Endothelial cell of umbilical vein (primary cell): ENCODE results near the gene A3GALT2.

Experiments
- CTCF ChIP-seq, 2 donors: IDR thresholded peaks; 1 replicate in 1 of 2; 2 replicates in 1 of 2; pipeline ENCODE4 v1.5.1; 2011; ENCODE audit warnings: low read length in 2 of 2, mild to moderate bottlenecking in 2 of 2, moderate library complexity in 2 of 2, control low read depth in 1 of 2, inconsistent platforms in 1 of 2, low read depth in 1 of 2; ENCODE audit not compliant: insufficient read depth in 1 of 2; ENCODE audit errors: extremely low read depth in 1 of 2
- EZH2 ChIP-seq: IDR thresholded peaks from 2 replicates; pipeline ENCODE4 v1.6.1; 2012; ENCODE audit warnings: borderline replicate concordance, low read depth, mild to moderate bottlenecking, moderate library complexity, low read length, inconsistent platforms; ENCODE audit not compliant: severe bottlenecking
- FOS ChIP-seq: IDR thresholded peaks from 2 replicates; pipeline ENCODE4 v1.6.1; 2011; ENCODE audit warnings: mild to moderate bottlenecking, low read length, moderate library complexity, borderline replicate concordance; ENCODE audit not compliant: insufficient read depth
- MYC ChIP-seq: IDR thresholded peaks from one replicate; pipeline ENCODE4 v1.6.1; 2011; ENCODE audit warnings: mild to moderate bottlenecking, low read depth, low read length
- POLR2A ChIP-seq: IDR thresholded peaks from 2 replicates; pipeline ENCODE4 v1.6.1; 2012; ENCODE audit warnings: low read depth, mild to moderate bottlenecking, control low read depth, low read length
- POLR2AphosphoS5 ChIP-seq: IDR thresholded peaks from 2 replicates; pipeline ENCODE4 v1.6.1; 2012; ENCODE audit warnings: low read depth, mild to moderate bottlenecking, control low read depth, low read length, moderate library complexity; ENCODE audit not compliant: insufficient read depth

- TF ChIP-seq CTCF (IDR thresholded peaks at IDR 0.05; ENCODE audit: extremely low read depth in 1 of 2, insufficient read depth in 1 of 2, low read depth in 1 of 2, low read length in 2 of 2) (no peak), POLR2AphosphoS5 (no peak), POLR2A (no peak), FOS (no peak), MYC (no peak), EZH2 (no peak)
These were observed 13.2 kb upstream of the A3GALT2 start for GRCh38 chr1:33334081-33334552.
